ENCODE measurements around the gene ZNF783. TPM values are rescaled to one million over a fixed set of nuclear protein-coding genes. Genes with fewer than 3 reads are reported as not detected.

ZNF783 gene
- total RNA-seq, 3 donors from 2014 or later = 9.2 to 18.2 (median 12.9) TPM

DNA sequence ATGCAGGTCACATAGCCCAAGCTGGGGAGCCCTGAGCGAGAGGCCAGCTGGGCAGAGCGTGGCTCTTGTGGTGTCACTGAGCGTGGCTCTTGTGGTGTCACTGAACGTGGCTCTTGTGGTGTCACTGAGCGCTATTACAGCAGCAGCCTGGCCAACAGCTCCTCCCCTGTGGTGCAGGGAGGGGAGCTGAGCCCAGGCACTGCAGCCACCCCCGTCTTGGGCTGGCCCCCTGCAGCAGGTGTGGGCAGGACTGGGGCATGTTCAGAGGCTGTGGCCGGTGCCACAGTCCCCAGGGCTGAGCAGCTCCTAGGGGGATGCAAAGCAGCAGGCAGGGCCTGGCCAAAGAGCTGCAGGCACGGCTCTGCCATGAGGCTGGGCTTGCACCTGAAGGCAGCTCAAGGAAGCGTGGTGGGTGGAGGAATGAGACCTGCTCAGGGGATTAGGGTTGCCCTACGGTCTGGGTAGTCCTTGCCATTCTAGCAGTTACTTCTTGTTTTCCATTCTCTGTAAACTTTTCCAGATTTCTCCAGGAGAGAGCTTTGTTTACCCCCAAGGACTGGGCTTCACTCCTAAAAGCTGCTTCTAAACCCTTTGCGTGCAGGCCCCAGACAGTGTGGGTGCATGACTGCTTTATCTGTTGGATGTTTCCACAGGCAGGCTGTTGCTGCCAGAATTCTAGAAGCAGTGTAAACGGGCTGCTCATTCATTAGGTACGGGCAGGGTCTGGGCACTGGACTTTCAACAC, 29.2 kb downstream of the ZNF783 start:
- intact Hi-C loops (cut with DNase I, micrococcal nuclease) = no loop called here
- H3K36me3 ChIP-seq (ENCODE audit: low read depth) = no peaks in the 10 kb centered on the region
- no peak overlapping the region for H3K4me3 ChIP-seq
- no peaks in the 10 kb centered on the region for H3K9me3 ChIP-seq
- ATAC-seq (no peak), DNase-seq (no peak)
- TF ChIP-seq, protein P1, sequence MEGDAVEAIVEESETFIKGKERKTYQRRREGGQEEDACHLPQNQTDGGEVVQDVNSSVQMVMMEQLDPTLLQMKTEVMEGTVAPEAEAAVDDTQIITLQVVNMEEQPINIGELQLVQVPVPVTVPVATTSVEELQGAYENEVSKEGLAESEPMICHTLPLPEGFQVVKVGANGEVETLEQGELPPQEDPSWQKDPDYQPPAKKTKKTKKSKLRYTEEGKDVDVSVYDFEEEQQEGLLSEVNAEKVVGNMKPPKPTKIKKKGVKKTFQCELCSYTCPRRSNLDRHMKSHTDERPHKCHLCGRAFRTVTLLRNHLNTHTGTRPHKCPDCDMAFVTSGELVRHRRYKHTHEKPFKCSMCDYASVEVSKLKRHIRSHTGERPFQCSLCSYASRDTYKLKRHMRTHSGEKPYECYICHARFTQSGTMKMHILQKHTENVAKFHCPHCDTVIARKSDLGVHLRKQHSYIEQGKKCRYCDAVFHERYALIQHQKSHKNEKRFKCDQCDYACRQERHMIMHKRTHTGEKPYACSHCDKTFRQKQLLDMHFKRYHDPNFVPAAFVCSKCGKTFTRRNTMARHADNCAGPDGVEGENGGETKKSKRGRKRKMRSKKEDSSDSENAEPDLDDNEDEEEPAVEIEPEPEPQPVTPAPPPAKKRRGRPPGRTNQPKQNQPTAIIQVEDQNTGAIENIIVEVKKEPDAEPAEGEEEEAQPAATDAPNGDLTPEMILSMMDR (IDR thresholded peaks at IDR 0.05) = no peak
- H3K4me1 ChIP-seq (ENCODE audit: low read depth) = no peaks in the 10 kb centered on the region

DNA sequence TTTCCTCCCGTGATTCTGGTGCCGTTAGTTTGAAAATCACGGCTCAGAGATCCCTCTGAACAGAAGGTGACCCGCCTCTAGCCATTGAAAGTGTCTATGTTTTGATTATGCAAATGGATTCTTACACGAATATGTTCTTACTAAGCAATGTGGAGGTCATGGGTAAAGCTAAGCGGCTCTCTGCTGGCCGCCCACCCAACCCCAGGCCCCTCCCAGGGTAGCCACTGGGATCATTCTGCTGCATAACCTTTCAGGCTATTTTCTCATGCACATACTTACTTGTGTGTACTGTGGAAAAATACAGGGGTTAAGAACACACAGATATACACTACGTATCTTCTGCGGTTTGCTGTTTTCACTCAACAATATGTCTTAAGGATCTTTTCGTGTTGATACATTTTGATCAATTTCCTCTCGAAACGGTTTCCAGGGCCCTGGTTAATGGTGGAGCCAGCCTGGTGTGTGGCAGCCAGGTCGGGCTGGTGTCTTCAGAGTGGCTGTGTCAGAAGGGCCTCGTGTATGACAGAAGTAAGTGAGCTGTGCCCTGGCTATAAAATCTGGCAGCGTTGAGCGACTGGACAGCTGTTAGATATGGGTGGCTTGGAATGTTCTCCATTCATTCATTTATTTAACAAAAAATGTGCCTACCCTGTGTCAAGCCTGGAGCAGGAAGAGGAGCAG, 29.9 kb downstream of the ZNF783 start:
- Histone ChIP-seq H3K9me3 (no peaks in the 10 kb centered on the region), H3K4me1 (ENCODE audit: low read depth) (no peaks in the 10 kb centered on the region), H3K36me3 (ENCODE audit: low read depth) (no peaks in the 10 kb centered on the region), H3K4me3 (no peak overlapping the region)
- intact Hi-C loops (cut with DNase I, micrococcal nuclease) = no loop called here
- TF ChIP-seq, protein P1 (IDR thresholded peaks at IDR 0.05) = no peak
- DNase-seq = no peak
- ATAC-seq = no peak

DNA sequence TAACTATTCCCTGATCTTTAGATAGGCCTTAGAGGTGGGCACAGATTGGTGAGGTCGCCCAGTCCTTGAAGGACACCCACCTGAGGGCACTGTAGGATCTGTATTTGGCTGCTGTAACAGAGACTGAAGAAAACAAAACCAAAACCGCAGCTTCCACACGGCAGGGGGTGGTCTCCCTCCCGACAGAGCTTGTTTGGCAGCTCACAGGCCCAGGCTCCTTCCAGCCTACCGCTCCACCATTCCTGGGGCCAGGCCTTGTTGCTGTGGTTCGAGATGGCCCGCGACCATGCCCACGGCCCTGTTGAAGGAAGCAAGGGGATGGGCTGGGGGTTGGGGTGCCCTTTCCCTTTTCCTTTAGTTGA, 30.4 kb downstream of the ZNF783 start:
- ATAC-seq = no peak
- no peak for DNase-seq
- H3K36me3 ChIP-seq (ENCODE audit: low read depth) = no peaks in the 10 kb centered on the region
- no peaks in the 10 kb centered on the region for H3K4me1 ChIP-seq (ENCODE audit: low read depth)
- TF ChIP-seq, protein P1 (IDR thresholded peaks at IDR 0.05) = no peak
- no peaks in the 10 kb centered on the region for H3K9me3 ChIP-seq
- intact Hi-C loops (cut with DNase I, micrococcal nuclease) = no loop called here
- H3K4me3 ChIP-seq = no peak overlapping the region

DNA sequence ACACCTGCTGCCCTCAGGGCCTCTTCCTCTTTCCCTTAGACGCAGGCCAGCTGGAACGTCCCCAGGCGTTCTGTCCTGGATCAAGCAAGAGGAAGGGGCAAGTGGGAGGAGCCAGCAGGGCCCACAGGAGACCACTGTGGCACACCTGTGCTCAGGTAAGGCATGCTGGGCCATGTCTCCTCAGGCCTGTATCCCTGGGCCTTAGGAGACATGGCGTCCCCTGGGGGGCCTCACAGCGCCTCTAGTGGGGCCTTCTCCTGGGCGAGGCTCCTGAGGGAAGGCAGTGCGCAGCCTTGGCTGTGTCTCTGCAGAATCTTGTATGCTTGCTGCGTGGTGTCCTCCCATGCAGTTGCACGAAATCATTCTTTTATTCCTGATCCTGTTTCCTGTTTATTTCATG, 31.3 kb downstream of the ZNF783 start:
- DNase-seq = no peak
- intact Hi-C loops (cut with DNase I, micrococcal nuclease) = no loop called here

DNA sequence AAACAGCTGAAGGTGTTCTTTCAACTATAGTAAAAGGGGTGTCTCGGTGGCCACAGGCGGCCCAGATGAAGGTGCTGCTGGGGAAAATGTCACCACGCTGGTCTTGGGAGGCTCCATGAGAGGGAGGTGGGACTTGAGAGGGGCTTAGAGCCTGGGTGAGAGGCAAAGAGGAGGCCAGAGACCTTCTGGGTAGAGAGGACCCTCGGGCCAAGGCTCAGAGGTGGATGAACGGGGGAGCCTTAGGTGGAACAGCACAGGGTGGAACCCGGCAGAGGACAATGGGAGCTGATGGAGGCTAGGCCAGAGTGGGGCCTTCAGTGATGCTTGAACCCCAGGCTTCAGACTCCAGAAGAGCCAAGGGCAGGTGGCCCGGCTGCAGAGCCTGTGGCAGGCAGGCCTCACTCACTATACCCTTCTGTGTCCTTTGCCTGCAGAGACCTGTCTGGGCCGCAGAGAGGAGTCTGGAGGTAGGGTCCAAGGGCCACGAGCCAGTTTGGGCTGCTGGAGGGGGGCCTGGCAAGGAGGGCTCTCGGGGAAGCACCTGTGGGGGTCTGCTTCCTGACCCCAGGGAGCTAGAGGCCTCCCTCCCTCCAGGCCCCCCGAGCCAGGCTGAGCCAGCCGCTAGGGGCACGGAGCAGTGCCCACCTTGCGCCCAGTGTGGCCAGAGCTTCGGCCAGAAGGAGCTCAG, 32.1 kb downstream of the ZNF783 start:
- H3K4me3 ChIP-seq = no peak overlapping the region
- intact Hi-C loops (cut with DNase I, micrococcal nuclease) = no loop called here
- TF ChIP-seq, protein P1 (IDR thresholded peaks at IDR 0.05) = no peak
- H3K9me3 ChIP-seq = no peaks in the 10 kb centered on the region
- DNase-seq = no peak
- no peaks in the 10 kb centered on the region for H3K4me1 ChIP-seq (ENCODE audit: low read depth)
- ATAC-seq = no peak
- no peaks in the 10 kb centered on the region for H3K36me3 ChIP-seq (ENCODE audit: low read depth)

More for the DNA sequence above, 31.3 kb downstream of the ZNF783 start:
- Histone ChIP-seq H3K36me3 (ENCODE audit: low read depth) (no peaks in the 10 kb centered on the region), H3K4me3 (no peak overlapping the region), H3K4me1 (ENCODE audit: low read depth) (no peaks in the 10 kb centered on the region), H3K9me3 (no peaks in the 10 kb centered on the region)
- no peak for ATAC-seq
- TF ChIP-seq, protein P1 (IDR thresholded peaks at IDR 0.05) = no peak

Data from mucosa of descending colon (tissue), 3 donors.